ENCODE results near the gene PKP1. TPM values are rescaled to one million over a fixed set of nuclear protein-coding genes. Genes with fewer than 3 reads are reported as not detected.

The PKP1 gene
- total and polyA plus RNA-seq, 2 donors (not counting 3 experiments of a cell fraction or from before 2014, with no cell fraction given): 0.01 TPM; not detected in 1

DNA sequence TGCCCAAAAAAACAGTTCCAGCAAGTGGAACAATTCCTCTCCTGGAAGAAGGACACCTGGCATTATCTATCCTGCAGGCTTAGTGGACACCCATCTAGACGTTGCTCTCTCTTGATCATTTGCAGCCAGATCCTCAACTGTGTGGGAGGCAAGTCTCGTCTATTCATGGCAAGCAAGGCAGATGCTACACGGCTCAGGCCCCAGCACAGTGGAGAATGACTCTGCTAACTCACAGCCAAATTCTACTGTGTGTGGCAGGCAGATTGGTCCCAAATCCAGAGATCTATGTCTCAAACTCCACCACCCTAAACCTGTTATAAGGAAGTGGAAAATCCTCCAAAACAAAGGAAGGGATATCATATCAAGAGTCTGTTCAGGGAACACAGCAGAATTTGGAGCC is 87.2 kb downstream of the PKP1 start:
- TF ChIP-seq EZH2 (IDR thresholded peaks at IDR 0.05; ENCODE audit: borderline replicate concordance, low read depth, low read length, severe bottlenecking): no peak
- TF ChIP-seq GATA2 (IDR thresholded peaks at IDR 0.05; ENCODE audit: insufficient read depth, insufficient read length, low read depth, low read length): no peak
- no peak for TF ChIP-seq POLR2A (IDR thresholded peaks at IDR 0.05; ENCODE audit: low read depth, low read length)
- TF ChIP-seq, protein P1, sequence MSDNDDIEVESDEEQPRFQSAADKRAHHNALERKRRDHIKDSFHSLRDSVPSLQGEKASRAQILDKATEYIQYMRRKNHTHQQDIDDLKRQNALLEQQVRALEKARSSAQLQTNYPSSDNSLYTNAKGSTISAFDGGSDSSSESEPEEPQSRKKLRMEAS (IDR thresholded peaks at IDR 0.05; ENCODE audit: insufficient read depth, insufficient read length): no peak
- TF ChIP-seq, protein P2, sequence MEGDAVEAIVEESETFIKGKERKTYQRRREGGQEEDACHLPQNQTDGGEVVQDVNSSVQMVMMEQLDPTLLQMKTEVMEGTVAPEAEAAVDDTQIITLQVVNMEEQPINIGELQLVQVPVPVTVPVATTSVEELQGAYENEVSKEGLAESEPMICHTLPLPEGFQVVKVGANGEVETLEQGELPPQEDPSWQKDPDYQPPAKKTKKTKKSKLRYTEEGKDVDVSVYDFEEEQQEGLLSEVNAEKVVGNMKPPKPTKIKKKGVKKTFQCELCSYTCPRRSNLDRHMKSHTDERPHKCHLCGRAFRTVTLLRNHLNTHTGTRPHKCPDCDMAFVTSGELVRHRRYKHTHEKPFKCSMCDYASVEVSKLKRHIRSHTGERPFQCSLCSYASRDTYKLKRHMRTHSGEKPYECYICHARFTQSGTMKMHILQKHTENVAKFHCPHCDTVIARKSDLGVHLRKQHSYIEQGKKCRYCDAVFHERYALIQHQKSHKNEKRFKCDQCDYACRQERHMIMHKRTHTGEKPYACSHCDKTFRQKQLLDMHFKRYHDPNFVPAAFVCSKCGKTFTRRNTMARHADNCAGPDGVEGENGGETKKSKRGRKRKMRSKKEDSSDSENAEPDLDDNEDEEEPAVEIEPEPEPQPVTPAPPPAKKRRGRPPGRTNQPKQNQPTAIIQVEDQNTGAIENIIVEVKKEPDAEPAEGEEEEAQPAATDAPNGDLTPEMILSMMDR (IDR thresholded peaks at IDR 0.05; ENCODE audit: extremely low read depth in 1 of 2, insufficient read depth in 1 of 2, low read depth in 1 of 2, low read length in 2 of 2): no peak
- TF ChIP-seq JUN (IDR thresholded peaks at IDR 0.05; ENCODE audit: borderline replicate concordance, insufficient read depth, insufficient read length, low read depth): no peak
- TF ChIP-seq POLR2AphosphoS5 (IDR thresholded peaks at IDR 0.05; ENCODE audit: insufficient read depth, low read depth, low read length): no peak
- TF ChIP-seq MYC (IDR thresholded peaks at IDR 0.05; ENCODE audit: low read depth, low read length): no peak
- no peak for TF ChIP-seq FOS (IDR thresholded peaks at IDR 0.05; ENCODE audit: borderline replicate concordance, insufficient read depth, low read length)
- Histone ChIP-seq H3K9me3 (replicated peaks; ENCODE audit: control insufficient read depth, insufficient read depth, low read length) (no peaks in the 10 kb centered on the region), H3K36me3 (ENCODE audit: control insufficient read depth in 2 of 2, extremely low read depth in 1 of 2, insufficient read depth in 2 of 2, low read length in 2 of 2) (no peaks in the 10 kb centered on the region), H3K27ac (ENCODE audit: insufficient read depth, low read depth, low read length) (no peak overlapping the region), H3K79me2 (ENCODE audit: control insufficient read depth, insufficient read depth, low read length) (no peaks in the 10 kb centered on the region), H3K4me1 (ENCODE audit: control insufficient read depth, extremely low read depth, insufficient read depth, low read length) (no peaks in the 10 kb centered on the region), H3K9ac (replicated peaks; ENCODE audit: extremely low read depth, insufficient read depth, low read length) (no peak overlapping the region), H3K4me3 (replicated peaks in 1 of 3; ENCODE audit: insufficient read depth in 1 of 3, low read depth in 1 of 3, low read length in 3 of 3) (no peak overlapping the region), H3K9me1 (replicated peaks; ENCODE audit: control insufficient read depth, extremely low read depth, insufficient read depth, low read length) (no peaks in the 10 kb centered on the region), H3K27me3 (ENCODE audit: control insufficient read depth in 2 of 2, insufficient read depth in 2 of 2, low read length in 2 of 2) (peaks cover 5 to 8% of the 10 kb centered on the region in 2 experiments), H4K20me1 (replicated peaks; ENCODE audit: control insufficient read depth, extremely low read depth, insufficient read depth, low read length) (no peaks in the 10 kb centered on the region), H2AFZ (ENCODE audit: low read depth, low read length) (no peak overlapping the region), H3K4me2 (ENCODE audit: insufficient read depth, low read length) (no peak overlapping the region)
- FAIRE-seq: no peak
- dilution Hi-C loops (cut with MboI; ENCODE audit: extremely low pct_ligation_motif_present, low sequenced_read_pairs): no loop called here
- POLR2A ChIA-PET: no interaction called here
- CTCF ChIA-PET: no interaction called here
- no peak for DNase-seq (ENCODE audit: low read depth, low spot score)
- no TSS peak for BruUV-seq (replicated peaks)
- intact Hi-C loops (cut with micrococcal nuclease): no loop called here
